Calu3 (cell line): ENCODE data around the gene ABHD10. TPM values are rescaled to one million over a fixed set of nuclear protein-coding genes. Genes with fewer than 3 reads are reported as not detected.

Experiments used
- BruUV-seq: library from RNA; stranded (reverse); fragments of 400-500 nt; replicated peaks from 2 replicates; lab custom pipeline; 2021; lab: Mats Ljungman, UMichigan
- CTCF ChIA-PET: fragments of 300-600 bp; sonication (Branson Sonifier 250); formaldehyde crosslinking; loops from one replicate; lab custom pipeline; 2022; ENCODE audit warnings: antibody characterized with exemption; lab: Charles Lee
- DNase-seq: peaks from one replicate; pipeline ENCODE4 v3.0.0; 2022
- H3K27ac Mint-ChIP-seq: one replicate; pipeline ENCODE4 v1.8.0; 2022; ENCODE audit warnings: mixed read lengths; ENCODE audit not compliant: unreplicated experiment
- H3K27me3 Mint-ChIP-seq: one replicate; pipeline ENCODE4 v1.8.0; 2022; ENCODE audit warnings: mixed read lengths; ENCODE audit not compliant: unreplicated experiment
- H3K36me3 Mint-ChIP-seq: one replicate; pipeline ENCODE4 v1.8.0; 2022; ENCODE audit warnings: mild to moderate bottlenecking, moderate library complexity, mixed read lengths; ENCODE audit not compliant: insufficient read depth, unreplicated experiment
- H3K4me1 Mint-ChIP-seq: one replicate; pipeline ENCODE4 v1.8.0; 2022; ENCODE audit warnings: mild to moderate bottlenecking, low read depth, mixed read lengths; ENCODE audit not compliant: unreplicated experiment
- H3K4me3 Mint-ChIP-seq: one replicate; pipeline ENCODE4 v1.8.0; 2022; ENCODE audit warnings: mild to moderate bottlenecking, low read depth, moderate library complexity, mixed read lengths; ENCODE audit not compliant: unreplicated experiment
- H3K9me3 Mint-ChIP-seq: one replicate; pipeline ENCODE4 v1.8.0; 2022; ENCODE audit warnings: low read depth, mixed read lengths; ENCODE audit not compliant: unreplicated experiment
- intact Hi-C: fragments of 100-400 bp; cut with micrococcal nuclease; formaldehyde crosslinking; loops from one replicate; pipeline ENCODE4 v1.10.0; 2022; ENCODE audit not compliant: unreplicated experiment
- total RNA-seq: library from RNA; stranded (reverse); gene quantifications from 2 replicates; pipeline ENCODE4 v1.2.3, GENCODE V29; 2022
- TF ChIP-seq, protein P1 (sequence below): fragments of 200-600 bp; IDR thresholded peaks from one replicate; pipeline ENCODE4 v1.8.0; 2022; ENCODE audit warnings: antibody characterized with exemption; ENCODE audit not compliant: unreplicated experiment

The ABHD10 gene
- total RNA-seq, 1 experiment from 2014 or later: 26.4 TPM

DNA sequence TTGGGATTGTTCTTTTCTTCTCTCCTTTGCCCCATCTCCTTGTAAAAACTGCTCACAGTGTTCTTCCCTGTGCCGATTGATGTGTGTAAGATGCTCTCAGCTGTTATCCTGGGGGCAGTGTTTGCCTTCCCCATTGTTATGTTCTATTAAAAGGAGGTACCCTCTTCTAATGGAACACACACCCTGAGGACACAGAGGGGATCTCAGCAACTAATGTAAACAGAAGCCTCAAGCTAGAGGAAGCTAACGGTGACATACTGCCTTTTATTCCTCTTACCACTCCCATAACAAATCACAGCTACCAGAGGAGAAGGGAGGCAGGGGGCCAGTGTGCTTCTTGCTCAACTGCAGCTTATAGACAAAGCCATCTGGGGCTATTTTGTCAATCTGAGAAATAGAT is 22.1 kb downstream of the ABHD10 start:
- intact Hi-C loops: no loop called here
- TF ChIP-seq, protein P1, sequence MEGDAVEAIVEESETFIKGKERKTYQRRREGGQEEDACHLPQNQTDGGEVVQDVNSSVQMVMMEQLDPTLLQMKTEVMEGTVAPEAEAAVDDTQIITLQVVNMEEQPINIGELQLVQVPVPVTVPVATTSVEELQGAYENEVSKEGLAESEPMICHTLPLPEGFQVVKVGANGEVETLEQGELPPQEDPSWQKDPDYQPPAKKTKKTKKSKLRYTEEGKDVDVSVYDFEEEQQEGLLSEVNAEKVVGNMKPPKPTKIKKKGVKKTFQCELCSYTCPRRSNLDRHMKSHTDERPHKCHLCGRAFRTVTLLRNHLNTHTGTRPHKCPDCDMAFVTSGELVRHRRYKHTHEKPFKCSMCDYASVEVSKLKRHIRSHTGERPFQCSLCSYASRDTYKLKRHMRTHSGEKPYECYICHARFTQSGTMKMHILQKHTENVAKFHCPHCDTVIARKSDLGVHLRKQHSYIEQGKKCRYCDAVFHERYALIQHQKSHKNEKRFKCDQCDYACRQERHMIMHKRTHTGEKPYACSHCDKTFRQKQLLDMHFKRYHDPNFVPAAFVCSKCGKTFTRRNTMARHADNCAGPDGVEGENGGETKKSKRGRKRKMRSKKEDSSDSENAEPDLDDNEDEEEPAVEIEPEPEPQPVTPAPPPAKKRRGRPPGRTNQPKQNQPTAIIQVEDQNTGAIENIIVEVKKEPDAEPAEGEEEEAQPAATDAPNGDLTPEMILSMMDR: no peak
- Mint-ChIP-seq H3K4me3 (no peak overlapping the region), H3K27me3 (no peaks in the 10 kb centered on the region), H3K4me1 (peaks cover 14% of the 10 kb centered on the region), H3K27ac (no peak overlapping the region), H3K9me3 (no peaks in the 10 kb centered on the region), H3K36me3 (peaks cover 7% of the 10 kb centered on the region)
- CTCF ChIA-PET: interaction anchor here (1.1 kb wide), 1 partner anchor 13 kb away, joined by 3 read pairs; no protein-coding TSS in a partner anchor
- no peak for DNase-seq
- BruUV-seq: no TSS peak

GRCh38 chr3:112001526-112001925 is 22.7 kb downstream of the ABHD10 start:
- no peak overlapping the region for H3K4me3 Mint-ChIP-seq
- intact Hi-C loops: no loop called here

GRCh38 chr3:112002096-112002971 is 23.5 kb downstream of the ABHD10 start:
- H3K9me3 Mint-ChIP-seq: no peaks in the 10 kb centered on the region
- BruUV-seq: no TSS peak
- H3K36me3 Mint-ChIP-seq: peaks cover 7% of the 10 kb centered on the region
- no peak overlapping the region for H3K4me3 Mint-ChIP-seq
- H3K27me3 Mint-ChIP-seq: no peaks in the 10 kb centered on the region
- DNase-seq: no peak
- CTCF ChIA-PET: no interaction called here
- intact Hi-C loops: no loop called here
- H3K4me1 Mint-ChIP-seq: peaks cover 14% of the 10 kb centered on the region
- TF ChIP-seq, protein P1: no peak
- H3K27ac Mint-ChIP-seq: no peak overlapping the region

More at GRCh38 chr3:112001526-112001925, 22.7 kb downstream of the ABHD10 start:
- TF ChIP-seq, protein P1: no peak
- no TSS peak for BruUV-seq
- H3K9me3 Mint-ChIP-seq: no peaks in the 10 kb centered on the region
- DNase-seq: no peak
- H3K4me1 Mint-ChIP-seq: peaks cover 14% of the 10 kb centered on the region
- no peaks in the 10 kb centered on the region for H3K27me3 Mint-ChIP-seq
- H3K27ac Mint-ChIP-seq: no peak overlapping the region
- peaks cover 7% of the 10 kb centered on the region for H3K36me3 Mint-ChIP-seq
- CTCF ChIA-PET: no interaction called here

DNA sequence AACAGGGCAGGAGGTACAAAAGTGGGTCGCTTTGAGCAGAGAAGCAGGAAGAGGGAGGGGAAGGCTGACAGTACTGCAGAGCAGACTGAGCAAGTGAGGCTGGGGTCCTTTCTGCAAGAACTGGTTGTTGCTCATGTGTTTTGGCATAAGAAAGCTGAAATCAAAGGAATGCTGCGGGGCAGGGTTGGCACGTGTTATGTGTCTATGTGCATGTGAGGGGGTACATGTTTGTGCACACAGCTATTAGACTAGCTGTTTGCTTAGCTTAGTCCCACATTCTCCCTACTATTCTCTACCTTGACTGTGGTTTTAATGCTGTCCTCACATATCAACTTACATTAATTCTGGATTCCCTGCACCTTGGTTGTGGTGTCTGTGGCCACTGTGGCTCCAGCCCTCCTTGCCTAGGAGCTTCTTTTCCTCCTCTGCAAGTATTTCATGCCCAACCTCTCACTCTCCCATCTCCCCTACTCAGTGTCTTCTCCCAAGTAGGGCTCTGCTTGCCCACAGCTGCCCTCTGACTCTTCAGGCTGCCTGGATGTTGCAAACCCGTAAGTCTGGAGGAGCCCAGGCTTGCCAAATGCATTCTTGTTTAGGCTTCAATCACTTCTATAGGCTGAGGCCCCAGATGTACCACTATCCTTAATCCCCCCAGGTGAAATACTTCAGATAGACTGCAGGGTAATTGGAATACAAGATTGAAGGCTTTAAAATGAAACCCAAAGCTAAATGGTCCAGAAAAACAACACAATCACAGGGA is 24.7 kb downstream of the ABHD10 start:
- Mint-ChIP-seq H3K9me3 (no peaks in the 10 kb centered on the region), H3K4me3 (no peak overlapping the region), H3K27me3 (no peaks in the 10 kb centered on the region), H3K36me3 (peaks cover 7% of the 10 kb centered on the region), H3K27ac (no peak overlapping the region), H3K4me1 (peaks cover 14% of the 10 kb centered on the region)
- DNase-seq: no peak
- intact Hi-C loops: no loop called here
- BruUV-seq: no TSS peak
- CTCF ChIA-PET: interaction anchor here (0.9 to 1.9 kb wide), 2 partner anchors 9 to 14 kb away, joined by 3 to 7 read pairs; no protein-coding TSS in a partner anchor
- TF ChIP-seq, protein P1: no peak
